ENCODE data around the gene COA6.

DNA sequence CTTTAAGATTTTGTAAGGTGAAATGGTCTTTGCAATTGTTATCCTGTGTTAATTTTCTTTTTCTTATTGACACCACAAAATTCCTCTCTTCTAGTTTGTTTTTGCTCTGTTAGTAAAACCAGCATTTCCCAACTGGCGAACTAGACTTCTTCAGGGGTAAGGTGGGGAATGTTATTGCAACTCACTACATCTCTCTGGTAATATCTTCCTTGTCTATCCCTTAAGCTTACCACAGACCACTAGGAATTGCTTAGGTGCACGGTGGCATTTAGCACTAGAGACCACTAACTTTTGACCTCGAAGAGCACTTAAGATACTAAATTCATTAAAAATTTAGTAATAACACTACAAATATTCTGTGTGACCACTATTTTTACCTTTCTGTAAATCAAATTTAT, 4.2 kb upstream of the COA6 start:
- no peak for TF ChIP-seq EP300 (IDR thresholded peaks at IDR 0.05)
- TF ChIP-seq, protein P1, sequence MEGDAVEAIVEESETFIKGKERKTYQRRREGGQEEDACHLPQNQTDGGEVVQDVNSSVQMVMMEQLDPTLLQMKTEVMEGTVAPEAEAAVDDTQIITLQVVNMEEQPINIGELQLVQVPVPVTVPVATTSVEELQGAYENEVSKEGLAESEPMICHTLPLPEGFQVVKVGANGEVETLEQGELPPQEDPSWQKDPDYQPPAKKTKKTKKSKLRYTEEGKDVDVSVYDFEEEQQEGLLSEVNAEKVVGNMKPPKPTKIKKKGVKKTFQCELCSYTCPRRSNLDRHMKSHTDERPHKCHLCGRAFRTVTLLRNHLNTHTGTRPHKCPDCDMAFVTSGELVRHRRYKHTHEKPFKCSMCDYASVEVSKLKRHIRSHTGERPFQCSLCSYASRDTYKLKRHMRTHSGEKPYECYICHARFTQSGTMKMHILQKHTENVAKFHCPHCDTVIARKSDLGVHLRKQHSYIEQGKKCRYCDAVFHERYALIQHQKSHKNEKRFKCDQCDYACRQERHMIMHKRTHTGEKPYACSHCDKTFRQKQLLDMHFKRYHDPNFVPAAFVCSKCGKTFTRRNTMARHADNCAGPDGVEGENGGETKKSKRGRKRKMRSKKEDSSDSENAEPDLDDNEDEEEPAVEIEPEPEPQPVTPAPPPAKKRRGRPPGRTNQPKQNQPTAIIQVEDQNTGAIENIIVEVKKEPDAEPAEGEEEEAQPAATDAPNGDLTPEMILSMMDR (IDR thresholded peaks at IDR 0.05) = no peak
- TF ChIP-seq POLR2A (IDR thresholded peaks at IDR 0.05) = no peak

All from suprapubic skin (tissue), 3 donors.